ENCODE measurements around the gene PTGR2.

The PTGR2 gene

DNA sequence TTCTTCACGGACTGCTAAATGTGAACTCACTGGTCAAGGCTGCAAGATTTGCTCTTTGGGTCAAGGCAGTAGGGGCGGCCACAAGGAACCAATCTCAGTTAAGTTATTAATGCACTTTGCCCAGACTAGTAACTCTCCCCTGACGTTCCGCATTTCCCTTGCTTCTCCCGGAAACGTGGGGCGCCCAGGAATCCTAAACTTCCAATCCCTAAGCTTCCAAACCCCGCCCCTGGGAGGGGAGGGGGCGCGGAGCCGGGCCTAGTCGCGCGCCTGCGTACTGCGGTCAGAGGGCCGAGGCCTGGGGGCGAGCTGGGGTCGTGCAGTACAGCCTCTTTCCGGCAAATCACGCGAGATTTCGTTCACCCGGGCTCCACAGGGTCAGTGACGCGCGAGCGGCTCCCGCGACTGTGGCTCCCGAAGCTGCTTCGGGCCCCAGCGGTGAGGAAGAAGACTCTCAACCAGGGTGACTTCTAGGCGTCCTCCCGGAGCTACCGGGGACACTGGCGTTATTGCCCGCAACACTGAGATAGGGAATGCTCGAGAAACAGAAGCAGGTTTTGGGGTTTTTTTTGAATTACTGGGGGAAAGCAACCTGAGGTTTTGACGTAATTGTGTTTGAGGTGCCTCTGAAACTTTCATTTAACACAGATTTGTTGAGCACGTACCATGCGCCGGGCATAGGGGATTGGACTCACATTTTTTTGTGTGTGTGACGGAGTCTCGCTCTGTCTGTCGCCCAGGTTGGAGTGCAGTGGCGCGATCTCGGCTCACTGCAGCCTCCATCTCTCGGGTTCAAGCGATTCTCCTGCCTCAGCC lies at the start of gene PTGR2:
Gene PTGR2, plus strand, starts transcription at position 265 of the 816 bp plus-strand sequence. CDS start 7,032 bp downstream, outside the sequence.
- Histone ChIP-seq H3K27ac (ENCODE audit: low read depth, low read length) (peak within 1 kb of the TSS; percentile 49), H4K20me1 (ENCODE audit: low read depth, low read length) (no peaks in the 10 kb centered on the region), H2AFZ (ENCODE audit: low read depth, low read length, severe bottlenecking) (peak within 1 kb of the TSS; percentile 96), H3K36me3 (ENCODE audit: low read length) (no peaks in the 10 kb centered on the region), H3K9me3 (ENCODE audit: insufficient read depth, low read length) (no peaks in the 10 kb centered on the region), H3K4me3 (ENCODE audit: insufficient read depth, low read length, poor library complexity, severe bottlenecking) (peak within 1 kb of the TSS; percentile 62), H3K79me2 (ENCODE audit: insufficient read depth, low read length) (no peaks in the 10 kb centered on the region; the same call in 1 of the 2 replicates), H3K4me2 (ENCODE audit: low read depth, low read length, poor library complexity, severe bottlenecking) (peak within 1 kb of the TSS; percentile 85), H3K9ac (ENCODE audit: low read length) (peak within 1 kb of the TSS; percentile 70), H3F3A (ENCODE audit: insufficient read depth) (peaks cover 39% of the 10 kb centered on the region), H3K27me3 (ENCODE audit: low read length) (no peaks in the 10 kb centered on the region), H3K9me2 (replicated peaks; ENCODE audit: insufficient read depth, low read length) (no peaks in the 10 kb centered on the region)
- TF ChIP-seq EZH2phosphoT487 (conservative IDR thresholded peaks at IDR 0.05; ENCODE audit: low read length): no peak
- TF ChIP-seq, protein P1, sequence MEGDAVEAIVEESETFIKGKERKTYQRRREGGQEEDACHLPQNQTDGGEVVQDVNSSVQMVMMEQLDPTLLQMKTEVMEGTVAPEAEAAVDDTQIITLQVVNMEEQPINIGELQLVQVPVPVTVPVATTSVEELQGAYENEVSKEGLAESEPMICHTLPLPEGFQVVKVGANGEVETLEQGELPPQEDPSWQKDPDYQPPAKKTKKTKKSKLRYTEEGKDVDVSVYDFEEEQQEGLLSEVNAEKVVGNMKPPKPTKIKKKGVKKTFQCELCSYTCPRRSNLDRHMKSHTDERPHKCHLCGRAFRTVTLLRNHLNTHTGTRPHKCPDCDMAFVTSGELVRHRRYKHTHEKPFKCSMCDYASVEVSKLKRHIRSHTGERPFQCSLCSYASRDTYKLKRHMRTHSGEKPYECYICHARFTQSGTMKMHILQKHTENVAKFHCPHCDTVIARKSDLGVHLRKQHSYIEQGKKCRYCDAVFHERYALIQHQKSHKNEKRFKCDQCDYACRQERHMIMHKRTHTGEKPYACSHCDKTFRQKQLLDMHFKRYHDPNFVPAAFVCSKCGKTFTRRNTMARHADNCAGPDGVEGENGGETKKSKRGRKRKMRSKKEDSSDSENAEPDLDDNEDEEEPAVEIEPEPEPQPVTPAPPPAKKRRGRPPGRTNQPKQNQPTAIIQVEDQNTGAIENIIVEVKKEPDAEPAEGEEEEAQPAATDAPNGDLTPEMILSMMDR (IDR thresholded peaks at IDR 0.05; ENCODE audit: insufficient read depth, low read length, poor library complexity, severe bottlenecking): no peak

DNA sequence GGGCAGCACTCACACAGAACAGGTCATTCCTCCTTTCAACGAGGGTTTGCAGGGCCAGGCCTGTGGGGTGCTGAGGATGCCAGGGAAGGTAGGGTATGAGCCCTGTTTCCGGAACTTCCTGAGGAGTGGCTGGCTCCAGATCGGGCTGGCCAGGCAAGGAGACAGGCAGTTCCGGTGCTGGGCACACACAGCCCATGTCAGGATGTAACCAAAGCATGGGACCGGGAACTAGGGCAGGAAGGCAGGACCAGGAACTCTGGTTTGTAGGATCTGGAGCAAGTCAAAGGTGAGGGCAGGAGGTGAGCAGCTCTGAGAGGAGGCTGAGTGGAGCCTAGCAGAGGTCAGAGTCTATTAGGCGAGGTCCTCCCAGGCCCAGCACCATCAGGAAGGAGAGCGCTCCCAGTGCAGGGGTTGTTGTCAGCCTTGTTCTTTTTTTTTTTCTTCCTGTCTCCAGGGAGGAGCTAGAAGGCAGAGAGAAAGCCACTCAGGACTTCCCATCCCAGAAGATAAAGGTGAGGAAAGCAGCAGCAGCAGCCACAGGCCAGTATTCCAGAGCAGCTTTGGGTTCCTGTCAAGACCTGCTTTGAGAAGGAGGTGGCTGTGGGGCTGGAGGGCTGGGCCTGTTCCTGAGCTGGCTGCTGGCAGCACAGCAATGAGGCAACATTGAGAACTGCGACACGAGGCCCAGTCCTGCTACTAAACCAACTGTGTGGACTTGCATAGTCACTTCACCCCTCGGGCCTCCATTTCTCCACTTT lies 49.0 kb upstream of the PTGR2 start:
- Histone ChIP-seq H3K4me3 (ENCODE audit: insufficient read depth, low read length, poor library complexity, severe bottlenecking) (no peak overlapping the region), H3K79me2 (ENCODE audit: insufficient read depth, low read length) (no peaks in the 10 kb centered on the region), H4K20me1 (ENCODE audit: low read depth, low read length) (no peaks in the 10 kb centered on the region), H2AFZ (ENCODE audit: low read depth, low read length, severe bottlenecking) (no peak overlapping the region), H3K9me3 (ENCODE audit: insufficient read depth, low read length) (no peaks in the 10 kb centered on the region), H3K27me3 (ENCODE audit: low read length) (no peaks in the 10 kb centered on the region), H3K9me2 (replicated peaks; ENCODE audit: insufficient read depth, low read length) (no peaks in the 10 kb centered on the region), H3K4me2 (ENCODE audit: low read depth, low read length, poor library complexity, severe bottlenecking) (no peak overlapping the region), H3K9ac (ENCODE audit: low read length) (no peak overlapping the region), H3K36me3 (ENCODE audit: low read length) (no peaks in the 10 kb centered on the region), H3K27ac (ENCODE audit: low read depth, low read length) (no peak overlapping the region), H3F3A (ENCODE audit: insufficient read depth) (no peaks in the 10 kb centered on the region)
- TF ChIP-seq, protein P1 (IDR thresholded peaks at IDR 0.05; ENCODE audit: insufficient read depth, low read length, poor library complexity, severe bottlenecking): no peak
- no peak for TF ChIP-seq EZH2phosphoT487 (conservative IDR thresholded peaks at IDR 0.05; ENCODE audit: low read length)

DNA sequence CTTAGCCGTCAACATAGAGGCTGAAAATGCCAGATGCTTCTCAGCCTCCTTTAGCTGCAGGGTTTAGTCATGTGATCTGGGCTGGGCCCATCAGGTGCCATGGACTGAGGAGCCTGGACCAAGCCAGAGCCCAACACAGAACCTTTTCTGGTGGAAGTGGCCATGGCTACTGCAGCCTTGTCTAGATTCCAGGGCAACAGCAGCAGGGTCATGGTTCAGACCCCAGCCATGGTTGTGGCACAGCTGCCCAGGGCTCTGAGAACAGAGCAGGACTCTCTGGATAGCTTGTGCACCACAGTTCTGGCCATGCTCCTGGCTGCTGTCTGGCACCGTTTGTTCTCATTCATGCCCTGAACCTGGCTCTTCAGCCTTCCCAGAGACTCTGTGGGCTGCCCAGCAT lies 47.0 kb upstream of the PTGR2 start:
- Histone ChIP-seq H3K9me3 (ENCODE audit: insufficient read depth, low read length) (no peaks in the 10 kb centered on the region), H3F3A (ENCODE audit: insufficient read depth) (no peaks in the 10 kb centered on the region), H3K4me3 (ENCODE audit: insufficient read depth, low read length, poor library complexity, severe bottlenecking) (no peak overlapping the region), H2AFZ (ENCODE audit: low read depth, low read length, severe bottlenecking) (no peak overlapping the region), H3K27me3 (ENCODE audit: low read length) (no peaks in the 10 kb centered on the region), H3K27ac (ENCODE audit: low read depth, low read length) (no peak overlapping the region), H3K9ac (ENCODE audit: low read length) (no peak overlapping the region), H3K36me3 (ENCODE audit: low read length) (no peaks in the 10 kb centered on the region), H3K9me2 (replicated peaks; ENCODE audit: insufficient read depth, low read length) (no peaks in the 10 kb centered on the region), H3K79me2 (ENCODE audit: insufficient read depth, low read length) (no peaks in the 10 kb centered on the region), H3K4me2 (ENCODE audit: low read depth, low read length, poor library complexity, severe bottlenecking) (no peak overlapping the region), H4K20me1 (ENCODE audit: low read depth, low read length) (no peaks in the 10 kb centered on the region)
- TF ChIP-seq EZH2phosphoT487 (conservative IDR thresholded peaks at IDR 0.05; ENCODE audit: low read length): no peak
- TF ChIP-seq, protein P1 (IDR thresholded peaks at IDR 0.05; ENCODE audit: insufficient read depth, low read length, poor library complexity, severe bottlenecking): no peak

Data from SU-DHL-6 (cell line).